Activated naive CD4-positive, alpha-beta T cell treated with anti-CD3 and anti-CD28 coated beads, Interleukin-2, amount 50 U/mL, for 24 hours (primary cell): ENCODE measurements around the gene THBD.

Experiments used
- H3K27ac Mint-ChIP-seq: one replicate; pipeline ENCODE4 v1.8.0; 2021; ENCODE audit warnings: mild to moderate bottlenecking, mixed read lengths
- H3K27me3 Mint-ChIP-seq: one replicate; pipeline ENCODE4 v1.8.0; 2021; ENCODE audit warnings: mixed read lengths
- H3K36me3 Mint-ChIP-seq: one replicate; pipeline ENCODE4 v1.8.0; 2021; ENCODE audit warnings: mixed read lengths
- H3K4me1 Mint-ChIP-seq: one replicate; pipeline ENCODE4 v1.8.0; 2021; ENCODE audit warnings: mixed read lengths
- H3K4me3 Mint-ChIP-seq: one replicate; pipeline ENCODE4 v1.8.0; 2021; ENCODE audit warnings: mild to moderate bottlenecking, mixed read lengths
- H3K9me3 Mint-ChIP-seq: one replicate; pipeline ENCODE4 v1.8.0; 2021; ENCODE audit warnings: mixed read lengths

Gene THBD

DNA sequence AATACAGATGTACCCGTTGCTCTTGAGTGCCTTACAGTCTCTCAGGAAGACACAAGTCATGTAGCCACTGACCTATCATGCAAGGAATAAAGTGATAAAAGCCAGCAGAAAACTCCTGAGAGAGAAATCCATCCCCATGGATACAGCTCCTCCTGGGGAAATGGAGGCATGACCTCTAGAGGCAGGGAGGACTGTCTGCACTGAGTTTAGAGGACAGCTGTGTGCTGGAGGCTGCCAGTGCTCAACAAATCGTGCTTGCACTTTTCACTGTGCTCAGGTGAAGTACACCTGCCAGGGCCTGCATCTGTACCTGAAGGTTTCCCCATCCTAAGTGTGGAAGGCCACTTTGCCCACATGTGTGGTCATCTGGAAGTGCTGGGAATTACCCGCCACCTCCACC, 24.6 kb upstream of the THBD start:
- Mint-ChIP-seq H3K36me3 (no peaks in the 10 kb centered on the region), H3K4me3 (no peak overlapping the region), H3K27me3 (peaks cover 2% of the 10 kb centered on the region), H3K9me3 (no peaks in the 10 kb centered on the region), H3K27ac (no peak overlapping the region), H3K4me1 (no peaks in the 10 kb centered on the region)

DNA sequence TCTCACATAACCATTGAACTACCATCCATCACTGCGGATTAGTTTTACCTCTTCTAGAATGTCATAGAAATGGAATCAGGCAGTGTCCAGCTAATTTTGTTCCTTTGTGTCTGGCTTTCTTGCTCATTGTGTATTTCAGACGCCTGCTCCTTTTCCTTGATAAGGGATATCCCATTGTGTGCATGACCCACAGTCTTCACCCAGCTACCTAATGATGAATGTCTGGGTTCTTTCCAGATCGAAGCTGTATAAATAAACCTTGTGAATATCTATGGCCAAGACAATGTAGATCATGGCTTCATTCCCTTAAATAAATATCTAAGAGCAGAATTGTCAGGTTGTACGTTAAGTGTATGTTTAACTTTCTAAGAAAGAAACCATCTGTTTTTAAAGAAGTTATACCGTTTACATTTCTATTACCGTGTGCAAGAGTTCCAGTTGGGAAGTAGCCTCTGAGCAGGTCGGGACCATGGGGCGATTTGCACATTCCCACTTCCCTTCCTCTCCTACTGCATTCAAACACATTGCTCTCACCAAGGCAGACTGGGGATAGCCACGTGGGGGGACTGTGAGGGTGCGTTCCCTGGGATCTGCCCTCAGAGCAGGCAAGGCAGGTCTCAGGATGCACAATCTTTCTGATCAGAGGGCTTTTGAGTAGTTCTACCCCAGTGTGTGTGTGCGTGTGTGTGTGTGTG, 23.6 kb upstream of the THBD start:
- Mint-ChIP-seq H3K27me3 (peaks cover 2% of the 10 kb centered on the region), H3K27ac (no peak overlapping the region), H3K4me3 (no peak overlapping the region), H3K9me3 (no peaks in the 10 kb centered on the region), H3K36me3 (no peaks in the 10 kb centered on the region), H3K4me1 (no peaks in the 10 kb centered on the region)

DNA sequence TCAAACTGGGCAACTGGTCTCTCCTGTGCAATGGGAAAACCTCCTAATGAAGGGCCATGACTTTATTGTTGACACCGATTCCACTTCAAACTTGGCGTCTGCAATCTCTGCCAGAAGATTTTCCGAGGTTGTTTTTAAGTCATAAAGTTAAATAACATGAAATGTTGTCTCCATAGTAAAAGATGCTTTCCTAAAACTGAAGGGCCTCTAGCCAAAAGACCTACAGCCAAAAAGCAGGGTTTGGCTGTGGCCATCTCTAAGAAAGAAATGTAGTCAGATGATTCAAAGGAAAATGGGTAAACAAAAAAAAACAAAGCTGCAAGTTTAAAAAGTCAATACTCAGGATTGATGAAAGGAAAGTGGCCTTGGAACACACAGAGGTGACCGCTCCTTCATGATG, 22.5 kb upstream of the THBD start:
- H3K27ac Mint-ChIP-seq, result no peak overlapping the region
- H3K36me3 Mint-ChIP-seq, result no peaks in the 10 kb centered on the region
- no peaks in the 10 kb centered on the region for H3K9me3 Mint-ChIP-seq
- H3K27me3 Mint-ChIP-seq, result peaks cover 2% of the 10 kb centered on the region
- no peak overlapping the region for H3K4me3 Mint-ChIP-seq
- no peaks in the 10 kb centered on the region for H3K4me1 Mint-ChIP-seq

DNA sequence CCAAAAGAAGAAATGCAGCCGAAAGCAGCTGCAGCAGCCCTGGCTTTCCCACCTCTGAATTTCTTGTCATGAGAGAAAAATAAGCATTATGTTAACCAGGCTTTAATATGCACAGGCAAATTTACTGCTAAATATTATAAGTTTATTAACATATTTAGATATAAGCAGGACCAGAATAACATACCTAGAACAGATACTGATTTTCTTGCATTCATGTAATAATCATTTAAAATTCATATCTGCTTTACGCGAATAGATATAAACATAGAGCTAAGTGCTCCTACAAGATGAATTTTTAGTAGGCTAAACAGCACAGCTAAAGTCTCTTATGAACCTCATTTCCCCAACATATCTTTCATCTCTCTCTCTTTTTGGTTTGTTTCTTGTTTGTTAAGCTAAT, 21.9 kb upstream of the THBD start:
- Mint-ChIP-seq H3K27me3 (peaks cover 2% of the 10 kb centered on the region), H3K36me3 (no peaks in the 10 kb centered on the region), H3K4me3 (no peak overlapping the region), H3K9me3 (no peaks in the 10 kb centered on the region), H3K4me1 (no peaks in the 10 kb centered on the region), H3K27ac (no peak overlapping the region)

DNA sequence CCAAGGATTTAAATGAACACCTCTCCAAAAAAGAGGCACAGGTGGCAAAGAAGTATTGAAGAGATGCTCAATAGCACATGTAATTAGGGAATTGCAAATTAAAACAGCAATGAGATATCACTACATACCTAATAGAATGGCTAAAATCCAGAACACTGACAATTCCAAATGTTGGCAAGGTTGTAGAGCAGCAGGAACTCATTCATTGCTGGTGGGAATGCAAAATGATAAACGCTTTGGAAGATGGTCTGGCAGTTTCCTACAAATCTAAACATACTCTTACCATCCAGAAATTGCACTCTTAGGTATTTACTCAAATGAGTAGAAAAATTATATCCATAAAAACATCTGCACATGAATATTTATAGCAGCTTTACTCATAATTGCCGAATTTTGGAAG, 19.6 kb upstream of the THBD start:
- no peaks in the 10 kb centered on the region for H3K9me3 Mint-ChIP-seq
- no peak overlapping the region for H3K27ac Mint-ChIP-seq
- no peaks in the 10 kb centered on the region for H3K36me3 Mint-ChIP-seq

DNA sequence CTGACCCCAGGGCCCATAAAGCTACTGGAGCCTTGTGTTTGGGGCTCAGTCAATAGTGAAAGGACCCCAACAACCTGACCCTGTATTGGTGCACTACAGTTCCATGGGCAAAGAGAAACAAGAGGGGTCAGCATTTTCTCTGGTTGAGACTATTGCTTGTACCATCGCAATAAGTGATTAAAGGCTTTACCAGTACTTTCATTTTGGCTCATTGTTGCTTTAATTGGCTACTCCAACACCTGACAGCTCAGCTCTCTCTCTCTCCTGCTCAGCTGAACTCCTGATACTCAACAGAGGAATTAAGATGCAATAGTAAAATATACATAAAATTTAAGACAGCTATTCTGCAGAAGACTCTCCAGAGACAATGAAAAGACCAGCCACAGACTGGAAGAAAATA, 18.8 kb upstream of the THBD start:
- H3K4me1 Mint-ChIP-seq, result no peaks in the 10 kb centered on the region
- H3K27me3 Mint-ChIP-seq, result peaks cover 6% of the 10 kb centered on the region
- no peak overlapping the region for H3K27ac Mint-ChIP-seq
- no peaks in the 10 kb centered on the region for H3K36me3 Mint-ChIP-seq
- no peaks in the 10 kb centered on the region for H3K9me3 Mint-ChIP-seq
- no peak overlapping the region for H3K4me3 Mint-ChIP-seq

More for the DNA sequence above, 19.6 kb upstream of the THBD start:
- no peaks in the 10 kb centered on the region for H3K4me1 Mint-ChIP-seq
- no peak overlapping the region for H3K4me3 Mint-ChIP-seq
- peaks cover 6% of the 10 kb centered on the region for H3K27me3 Mint-ChIP-seq

DNA sequence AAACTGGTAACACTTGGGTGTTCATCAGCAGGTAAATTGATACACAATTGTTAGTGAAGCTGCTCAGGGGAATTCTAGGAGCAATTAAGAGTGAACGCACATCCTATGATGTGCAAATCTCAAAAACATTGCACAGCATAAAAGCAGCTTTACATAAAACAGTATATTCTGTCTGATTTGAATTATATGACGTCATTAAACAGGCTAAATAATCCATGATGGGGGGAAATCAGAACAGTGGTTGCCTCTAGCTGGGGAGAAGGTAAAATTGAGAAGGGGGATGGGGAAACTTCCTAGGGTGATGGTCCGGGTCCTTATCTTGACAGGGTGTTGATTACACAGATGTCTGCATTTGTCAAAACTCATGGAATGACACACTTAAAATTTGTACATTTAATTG, 17.3 kb upstream of the THBD start:
- Mint-ChIP-seq H3K4me3 (no peak overlapping the region), H3K9me3 (no peaks in the 10 kb centered on the region), H3K4me1 (no peaks in the 10 kb centered on the region), H3K27ac (no peak overlapping the region), H3K27me3 (peaks cover 6% of the 10 kb centered on the region), H3K36me3 (no peaks in the 10 kb centered on the region)

DNA sequence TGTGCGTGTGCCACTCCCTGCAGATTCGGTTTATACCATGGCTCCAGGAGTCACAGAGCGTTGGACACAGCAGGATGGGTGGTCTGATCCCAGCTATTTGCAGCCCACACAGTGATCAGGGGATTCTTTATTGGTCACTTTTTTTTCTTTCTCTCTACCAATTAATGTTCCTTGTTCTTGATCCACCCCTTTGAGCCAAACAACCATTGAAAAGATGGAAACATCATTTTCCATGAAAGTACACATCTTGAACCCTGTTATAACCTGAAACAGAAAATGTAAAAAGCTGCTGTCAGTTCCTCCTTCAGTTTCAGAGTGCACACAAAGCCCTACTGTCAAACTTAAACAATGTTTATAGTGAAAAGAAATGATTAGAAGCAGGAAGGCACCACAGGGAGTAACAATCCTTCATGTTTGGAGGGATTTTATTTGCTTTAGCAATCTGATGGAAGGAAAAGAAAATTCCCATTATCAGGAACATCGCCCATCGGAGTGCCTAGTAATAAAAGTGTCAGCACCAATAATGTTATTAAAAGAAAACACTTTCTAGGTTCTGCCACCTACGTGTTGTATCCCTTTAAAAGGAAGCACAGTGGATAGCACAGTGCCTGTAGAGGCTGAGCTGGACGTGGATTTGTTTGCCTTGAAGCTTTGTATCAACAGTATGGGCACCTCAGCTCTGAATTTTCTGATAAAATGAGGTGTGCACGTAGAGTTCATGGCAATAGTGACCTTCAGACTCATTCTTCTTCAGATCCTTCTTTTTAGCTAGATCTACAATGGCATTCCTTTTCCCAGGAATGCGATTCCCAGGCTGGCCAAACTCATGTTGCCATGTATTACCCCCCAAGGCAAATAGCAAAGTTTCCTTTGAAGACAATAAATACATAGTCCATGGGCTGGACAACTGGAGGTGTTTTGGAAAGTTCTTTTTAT, 16.1 kb upstream of the THBD start:
- no peak overlapping the region for H3K27ac Mint-ChIP-seq

DNA sequence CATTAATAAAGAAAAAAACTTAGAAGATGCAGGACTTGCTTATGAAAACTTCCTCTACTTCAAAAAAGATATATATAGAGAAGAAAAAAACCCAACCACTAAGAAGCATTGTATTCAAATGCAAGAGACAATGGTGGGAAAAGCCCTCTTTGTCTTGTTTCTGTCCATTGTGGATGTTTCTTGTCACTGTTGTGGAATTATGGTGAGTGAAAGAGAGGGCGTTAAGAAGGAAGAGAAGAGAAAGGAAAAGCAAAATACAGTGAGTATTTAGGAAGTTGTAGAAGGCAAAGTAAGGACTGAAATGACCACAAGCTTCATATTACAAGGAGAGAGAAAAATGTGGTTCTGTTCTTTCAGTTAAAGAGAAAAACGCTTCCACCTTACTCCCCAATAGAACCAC, 14.1 kb upstream of the THBD start:
- peaks cover 6% of the 10 kb centered on the region for H3K27me3 Mint-ChIP-seq
- no peak overlapping the region for H3K27ac Mint-ChIP-seq
- no peaks in the 10 kb centered on the region for H3K9me3 Mint-ChIP-seq
- no peaks in the 10 kb centered on the region for H3K36me3 Mint-ChIP-seq
- no peak overlapping the region for H3K4me3 Mint-ChIP-seq
- H3K4me1 Mint-ChIP-seq, result no peaks in the 10 kb centered on the region

More for the DNA sequence above, 16.1 kb upstream of the THBD start:
- Mint-ChIP-seq H3K4me1 (no peaks in the 10 kb centered on the region), H3K9me3 (no peaks in the 10 kb centered on the region), H3K36me3 (no peaks in the 10 kb centered on the region), H3K4me3 (no peak overlapping the region), H3K27me3 (peaks cover 6% of the 10 kb centered on the region)

DNA sequence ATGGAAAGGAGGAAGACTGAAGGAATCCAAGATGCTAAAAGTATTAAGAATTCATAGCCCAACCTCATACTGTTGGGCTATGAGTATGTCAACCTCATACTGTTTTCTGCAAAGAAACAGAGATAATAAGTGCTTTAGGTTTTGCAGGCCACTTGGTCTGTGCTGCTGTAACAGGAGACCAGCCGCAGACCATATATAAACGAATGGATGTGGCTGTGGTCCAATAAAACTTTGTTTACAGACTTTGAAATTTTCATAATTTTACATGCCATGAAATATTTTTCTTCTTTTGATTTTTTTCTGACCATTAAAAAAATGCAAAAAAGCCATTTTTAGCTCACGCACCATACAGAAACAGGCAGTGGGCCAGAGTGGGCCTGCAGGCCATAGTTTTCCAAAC, 13.7 kb upstream of the THBD start:
- no peaks in the 10 kb centered on the region for H3K9me3 Mint-ChIP-seq
- H3K27ac Mint-ChIP-seq, result no peak overlapping the region
- no peak overlapping the region for H3K4me3 Mint-ChIP-seq
- H3K27me3 Mint-ChIP-seq, result peaks cover 6% of the 10 kb centered on the region
- H3K36me3 Mint-ChIP-seq, result no peaks in the 10 kb centered on the region
- H3K4me1 Mint-ChIP-seq, result no peaks in the 10 kb centered on the region

DNA sequence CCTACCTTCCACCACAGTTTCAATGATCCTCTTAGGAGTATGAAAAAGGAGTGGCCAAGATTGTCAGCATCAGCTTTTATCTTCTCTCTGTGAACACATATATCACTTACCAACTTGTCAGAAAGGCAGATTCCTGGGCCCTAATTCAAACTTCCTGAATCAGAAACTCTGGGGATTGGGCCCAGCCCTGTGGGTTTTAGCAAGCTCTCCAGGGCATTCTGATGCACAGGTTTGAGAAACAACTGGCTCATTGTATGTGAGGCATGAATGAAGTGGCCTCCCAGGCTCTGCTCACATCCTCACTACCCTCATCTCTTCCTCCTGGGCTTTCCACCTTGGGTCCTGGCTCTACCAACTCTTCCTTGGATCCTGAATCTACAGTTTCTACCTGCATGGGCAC, 13.2 kb upstream of the THBD start:
- H3K4me3 Mint-ChIP-seq, result no peak overlapping the region
- no peaks in the 10 kb centered on the region for H3K4me1 Mint-ChIP-seq
- H3K27me3 Mint-ChIP-seq, result peaks cover 6% of the 10 kb centered on the region
- H3K27ac Mint-ChIP-seq, result no peak overlapping the region
- no peaks in the 10 kb centered on the region for H3K36me3 Mint-ChIP-seq
- no peaks in the 10 kb centered on the region for H3K9me3 Mint-ChIP-seq

DNA sequence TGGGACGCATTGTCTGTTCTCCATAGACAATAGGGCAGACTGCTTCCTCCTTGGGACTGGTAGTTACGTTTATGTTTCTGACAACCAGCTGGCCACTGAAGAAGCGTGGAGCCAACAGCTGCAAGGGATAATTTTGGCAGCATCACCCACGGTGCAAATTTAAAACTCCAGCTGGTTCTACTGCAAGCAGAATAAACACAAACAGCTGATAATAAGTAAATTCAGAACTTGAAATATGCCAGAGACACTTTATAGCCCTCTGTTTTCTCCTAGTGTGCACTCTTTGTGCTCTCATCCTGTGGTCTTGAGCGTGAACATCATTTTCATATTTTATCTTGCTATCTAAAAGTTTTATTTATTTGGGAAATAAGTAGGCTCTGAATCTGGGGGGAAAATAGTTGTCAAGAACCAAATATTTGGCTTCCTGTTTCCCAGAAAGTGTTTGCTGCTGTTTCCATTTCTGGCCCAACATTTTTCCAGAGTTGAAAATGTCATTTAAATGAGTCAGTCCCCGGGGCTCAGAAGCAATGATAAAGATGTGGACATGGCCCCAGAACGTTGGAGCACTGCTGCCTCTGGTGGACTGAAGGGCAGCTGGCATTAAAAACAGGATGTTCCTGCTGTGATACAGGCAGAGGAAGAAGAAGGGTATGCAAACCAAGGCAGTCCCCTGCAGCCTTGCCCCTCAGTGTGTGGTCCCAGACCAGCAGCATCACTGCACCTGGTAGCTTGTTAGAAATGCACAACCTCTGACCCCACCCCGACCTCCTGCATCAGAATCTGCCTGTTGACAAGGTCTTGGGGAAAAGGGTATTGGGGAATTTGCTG, 12.5 kb upstream of the THBD start:
- no peak overlapping the region for H3K4me3 Mint-ChIP-seq
- no peaks in the 10 kb centered on the region for H3K9me3 Mint-ChIP-seq
- no peak overlapping the region for H3K27ac Mint-ChIP-seq
- H3K36me3 Mint-ChIP-seq, result no peaks in the 10 kb centered on the region
- H3K4me1 Mint-ChIP-seq, result no peaks in the 10 kb centered on the region
- peaks cover 9% of the 10 kb centered on the region for H3K27me3 Mint-ChIP-seq

DNA sequence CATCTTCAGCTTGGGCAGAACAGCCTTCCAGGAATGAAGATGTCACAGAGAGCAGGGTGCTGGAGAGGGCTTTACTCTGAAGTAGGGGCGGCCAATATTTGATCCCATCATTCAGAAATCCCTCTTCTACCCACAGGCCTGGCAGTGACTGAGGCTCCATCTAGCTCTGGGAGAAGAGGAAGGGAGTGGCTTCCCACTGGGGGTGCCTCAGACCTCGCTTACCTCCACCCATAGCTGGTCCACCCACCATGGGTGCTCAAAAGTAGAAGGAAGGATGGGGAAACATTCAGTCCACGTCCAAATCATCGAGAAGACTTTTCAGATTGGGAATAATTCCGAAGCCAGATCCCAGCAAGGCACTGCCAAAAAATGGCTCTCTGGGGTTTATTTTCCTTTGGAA, 11.8 kb upstream of the THBD start:
- H3K9me3 Mint-ChIP-seq, result no peaks in the 10 kb centered on the region
- H3K4me3 Mint-ChIP-seq, result no peak overlapping the region
- H3K4me1 Mint-ChIP-seq, result no peaks in the 10 kb centered on the region
- no peaks in the 10 kb centered on the region for H3K36me3 Mint-ChIP-seq
- H3K27me3 Mint-ChIP-seq, result peaks cover 9% of the 10 kb centered on the region
- no peak overlapping the region for H3K27ac Mint-ChIP-seq

DNA sequence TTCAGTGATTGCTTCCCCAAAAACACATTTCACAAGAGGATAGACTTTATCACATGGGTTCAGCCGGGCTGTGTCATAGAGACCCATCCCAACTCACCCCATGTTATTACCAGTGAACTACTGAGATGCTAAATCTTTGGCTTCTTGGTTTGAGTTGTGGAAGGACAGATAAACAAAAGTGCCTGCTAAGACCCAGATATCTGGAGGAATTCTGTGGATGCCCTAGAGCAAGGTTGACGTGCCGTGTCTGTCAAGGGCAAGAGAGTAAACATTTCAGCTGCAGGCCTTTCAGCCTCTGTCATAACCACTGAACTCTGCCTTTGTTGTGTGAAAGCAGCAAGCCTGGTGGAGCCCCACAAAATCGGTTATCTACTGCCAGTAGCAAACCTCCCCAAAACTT, 11.2 kb upstream of the THBD start:
- Mint-ChIP-seq H3K27me3 (peaks cover 9% of the 10 kb centered on the region), H3K27ac (no peak overlapping the region), H3K4me3 (no peak overlapping the region), H3K36me3 (no peaks in the 10 kb centered on the region), H3K9me3 (no peaks in the 10 kb centered on the region), H3K4me1 (no peaks in the 10 kb centered on the region)

DNA sequence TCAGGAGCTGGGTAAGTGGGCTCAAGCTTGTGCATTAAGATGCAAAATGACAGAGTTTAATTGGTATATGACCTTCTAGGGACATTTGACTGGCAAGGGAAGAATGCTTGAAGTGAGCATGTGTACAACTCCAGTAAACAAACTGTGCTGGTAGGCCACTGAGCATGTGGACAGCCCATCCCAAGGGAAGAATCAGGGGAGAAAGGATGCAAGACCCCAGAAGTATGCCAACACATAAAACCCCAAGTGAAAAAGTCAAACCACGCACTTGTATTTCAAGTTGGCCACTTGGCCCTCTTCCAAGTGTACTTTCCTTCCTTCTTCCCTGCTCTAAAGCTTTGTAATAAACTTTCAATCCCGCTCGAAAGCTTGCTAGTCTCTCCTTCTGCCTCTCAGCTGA, 10.4 kb upstream of the THBD start:
- Mint-ChIP-seq H3K27ac (no peak overlapping the region), H3K9me3 (no peaks in the 10 kb centered on the region), H3K4me1 (no peaks in the 10 kb centered on the region), H3K27me3 (peaks cover 3% of the 10 kb centered on the region), H3K36me3 (no peaks in the 10 kb centered on the region), H3K4me3 (no peak overlapping the region)

DNA sequence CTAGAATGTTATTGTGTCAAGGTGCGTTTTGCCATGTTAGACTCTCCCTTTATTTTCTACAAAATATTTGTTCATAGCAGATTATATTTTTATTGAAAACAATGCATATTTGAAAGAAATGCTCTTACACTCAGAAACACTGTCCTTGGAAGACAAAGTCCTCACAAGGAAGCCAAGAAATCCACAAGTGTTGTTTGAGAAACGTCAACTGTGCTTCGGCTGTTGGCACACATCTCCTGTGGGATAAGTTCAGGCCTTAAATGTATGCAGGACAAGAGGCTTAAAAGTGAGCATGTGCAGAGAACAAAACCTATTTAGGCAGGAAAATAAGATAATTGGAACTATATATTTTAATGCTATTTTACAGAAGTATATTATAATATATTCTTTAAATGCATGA, 9.5 kb upstream of the THBD start:
- H3K27ac Mint-ChIP-seq, result no peak overlapping the region
- no peaks in the 10 kb centered on the region for H3K4me1 Mint-ChIP-seq
- H3K4me3 Mint-ChIP-seq, result no peak overlapping the region
- no peaks in the 10 kb centered on the region for H3K9me3 Mint-ChIP-seq
- peaks cover 3% of the 10 kb centered on the region for H3K27me3 Mint-ChIP-seq
- no peaks in the 10 kb centered on the region for H3K36me3 Mint-ChIP-seq
